NCI-H146 (cell line): Measurements from ENCODE around the gene ATP10B.
"Not testable (repeated sequence)": the region's sequence is repeated elsewhere in the genome, so short reads cannot be mapped to it uniquely, and the experiment has no call there.

Source experiments
- DNase-seq: peaks from one replicate; lab custom pipeline; 2025; lab: John Stamatoyannopoulos, UW

Gene ATP10B

GRCh38 chr5:160831801-160832200 is 20.2 kb downstream of the ATP10B start:
- no peak for DNase-seq

GRCh38 chr5:160824301-160825001 is 27.6 kb downstream of the ATP10B start:
- no peak for DNase-seq

- DNase-seq: not testable (repeated sequence)
Measured at GRCh38 chr5:160812996-160813395, 39.0 kb downstream of the ATP10B start.

GRCh38 chr5:160805376-160805775 is 46.6 kb downstream of the ATP10B start:
- no peak for DNase-seq

GRCh38 chr5:160802592-160802991 is 49.4 kb downstream of the ATP10B start:
- no peak for DNase-seq

- DNase-seq: no peak
Measured at GRCh38 chr5:160800375-160801275, 51.4 kb downstream of the ATP10B start.

GRCh38 chr5:160799184-160799583 is 52.8 kb downstream of the ATP10B start:
- DNase-seq: no peak

GRCh38 chr5:160797020-160797419 is 55.0 kb downstream of the ATP10B start:
- DNase-seq: no peak

- DNase-seq: no peak
Measured at GRCh38 chr5:160793530-160793899, 58.5 kb downstream of the ATP10B start.

GRCh38 chr5:160792732-160793529 is 59.1 kb downstream of the ATP10B start:
- no peak for DNase-seq

- no peak for DNase-seq
Measured at GRCh38 chr5:160792281-160792680, 59.7 kb downstream of the ATP10B start.

GRCh38 chr5:160789219-160789859 is 62.7 kb downstream of the ATP10B start:
- DNase-seq: no peak

GRCh38 chr5:160788102-160788660 is 63.8 kb downstream of the ATP10B start:
- no peak for DNase-seq

GRCh38 chr5:160787240-160787639 is 64.8 kb downstream of the ATP10B start:
- DNase-seq: peak; percentile 63

GRCh38 chr5:160774666-160775315 is 77.2 kb downstream of the ATP10B start:
- DNase-seq: peak; percentile 24

- peak; percentile 75 for DNase-seq
Measured at GRCh38 chr5:160773646-160774410, 78.2 kb downstream of the ATP10B start.

- no peak for DNase-seq
Measured at GRCh38 chr5:160772854-160773253, 79.2 kb downstream of the ATP10B start.

GRCh38 chr5:160770718-160771117 is 81.3 kb downstream of the ATP10B start:
- no peak for DNase-seq

GRCh38 chr5:160769301-160769700 is 82.7 kb downstream of the ATP10B start:
- peak; percentile 89 for DNase-seq

GRCh38 chr5:160767062-160767461 is 84.9 kb downstream of the ATP10B start:
- no peak for DNase-seq
